ENCODE data around the gene MAGI2. TPM values are rescaled to one million over a fixed set of nuclear protein-coding genes. Genes with fewer than 3 reads are reported as not detected.

MAGI2 gene
- total RNA-seq, 1 donor from 2014 or later = 64.2 TPM

DNA sequence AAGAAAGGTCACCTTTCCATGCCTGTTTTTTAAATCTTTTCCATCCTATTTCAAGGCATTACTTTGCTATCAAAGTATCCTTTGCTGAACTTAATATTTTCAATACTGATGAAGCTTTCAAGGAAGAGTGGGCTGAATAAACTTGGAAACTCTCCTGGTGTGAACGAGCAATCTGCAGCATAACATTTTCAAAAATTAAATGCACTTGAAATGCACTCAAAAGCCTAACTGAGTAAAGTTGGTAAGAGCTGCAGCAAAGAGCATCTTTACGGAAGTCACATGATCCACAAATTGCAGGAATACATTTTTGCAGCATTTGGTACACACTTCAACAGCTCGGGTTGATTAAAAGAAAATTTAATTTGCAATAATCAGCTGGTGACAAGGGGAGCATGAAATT is 1287.6 kb downstream of the MAGI2 start:
- H3K27ac Mint-ChIP-seq (ENCODE audit: unreplicated experiment) = no peak overlapping the region
- peaks cover 14% of the 10 kb centered on the region for H3K4me1 Mint-ChIP-seq (ENCODE audit: low read depth, unreplicated experiment)
- no peaks in the 10 kb centered on the region for H3K36me3 Mint-ChIP-seq (ENCODE audit: unreplicated experiment)
- TF ChIP-seq, protein P1, sequence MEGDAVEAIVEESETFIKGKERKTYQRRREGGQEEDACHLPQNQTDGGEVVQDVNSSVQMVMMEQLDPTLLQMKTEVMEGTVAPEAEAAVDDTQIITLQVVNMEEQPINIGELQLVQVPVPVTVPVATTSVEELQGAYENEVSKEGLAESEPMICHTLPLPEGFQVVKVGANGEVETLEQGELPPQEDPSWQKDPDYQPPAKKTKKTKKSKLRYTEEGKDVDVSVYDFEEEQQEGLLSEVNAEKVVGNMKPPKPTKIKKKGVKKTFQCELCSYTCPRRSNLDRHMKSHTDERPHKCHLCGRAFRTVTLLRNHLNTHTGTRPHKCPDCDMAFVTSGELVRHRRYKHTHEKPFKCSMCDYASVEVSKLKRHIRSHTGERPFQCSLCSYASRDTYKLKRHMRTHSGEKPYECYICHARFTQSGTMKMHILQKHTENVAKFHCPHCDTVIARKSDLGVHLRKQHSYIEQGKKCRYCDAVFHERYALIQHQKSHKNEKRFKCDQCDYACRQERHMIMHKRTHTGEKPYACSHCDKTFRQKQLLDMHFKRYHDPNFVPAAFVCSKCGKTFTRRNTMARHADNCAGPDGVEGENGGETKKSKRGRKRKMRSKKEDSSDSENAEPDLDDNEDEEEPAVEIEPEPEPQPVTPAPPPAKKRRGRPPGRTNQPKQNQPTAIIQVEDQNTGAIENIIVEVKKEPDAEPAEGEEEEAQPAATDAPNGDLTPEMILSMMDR (IDR thresholded peaks at IDR 0.05; ENCODE audit: partially characterized antibody, unreplicated experiment) = no peak
- no peak for DNase-seq
- H3K4me3 Mint-ChIP-seq (ENCODE audit: unreplicated experiment) = no peak overlapping the region
- H3K9me3 Mint-ChIP-seq (ENCODE audit: unreplicated experiment) = no peaks in the 10 kb centered on the region
- H3K27me3 Mint-ChIP-seq (ENCODE audit: unreplicated experiment) = peaks cover 4% of the 10 kb centered on the region

DNA sequence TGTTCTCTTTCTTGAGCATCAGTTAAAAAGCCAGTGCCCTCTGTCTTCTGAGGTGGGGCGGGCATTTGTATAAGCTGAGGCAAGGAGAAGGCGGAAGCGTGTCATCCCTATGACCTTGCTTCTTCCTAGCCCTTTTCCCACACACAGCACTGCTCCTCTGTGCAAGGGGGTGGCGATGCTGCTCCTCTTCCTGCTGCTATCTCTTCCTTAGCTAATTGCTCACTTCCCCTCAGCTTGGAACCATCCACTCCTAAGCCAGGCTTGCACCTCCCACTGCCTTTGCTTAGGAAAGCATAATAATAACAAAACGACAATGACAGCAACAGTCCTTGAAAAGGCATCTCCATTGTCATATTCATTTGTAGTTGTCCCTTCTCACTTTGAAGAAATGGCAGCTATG is 1288.0 kb downstream of the MAGI2 start:
- no peaks in the 10 kb centered on the region for H3K9me3 Mint-ChIP-seq (ENCODE audit: unreplicated experiment)
- H3K36me3 Mint-ChIP-seq (ENCODE audit: unreplicated experiment) = no peaks in the 10 kb centered on the region
- DNase-seq = no peak
- no peak overlapping the region for H3K27ac Mint-ChIP-seq (ENCODE audit: unreplicated experiment)
- no peak overlapping the region for H3K4me3 Mint-ChIP-seq (ENCODE audit: unreplicated experiment)
- TF ChIP-seq, protein P1 (IDR thresholded peaks at IDR 0.05; ENCODE audit: partially characterized antibody, unreplicated experiment) = no peak
- peaks cover 4% of the 10 kb centered on the region for H3K27me3 Mint-ChIP-seq (ENCODE audit: unreplicated experiment)
- peaks cover 14% of the 10 kb centered on the region for H3K4me1 Mint-ChIP-seq (ENCODE audit: low read depth, unreplicated experiment)

DNA sequence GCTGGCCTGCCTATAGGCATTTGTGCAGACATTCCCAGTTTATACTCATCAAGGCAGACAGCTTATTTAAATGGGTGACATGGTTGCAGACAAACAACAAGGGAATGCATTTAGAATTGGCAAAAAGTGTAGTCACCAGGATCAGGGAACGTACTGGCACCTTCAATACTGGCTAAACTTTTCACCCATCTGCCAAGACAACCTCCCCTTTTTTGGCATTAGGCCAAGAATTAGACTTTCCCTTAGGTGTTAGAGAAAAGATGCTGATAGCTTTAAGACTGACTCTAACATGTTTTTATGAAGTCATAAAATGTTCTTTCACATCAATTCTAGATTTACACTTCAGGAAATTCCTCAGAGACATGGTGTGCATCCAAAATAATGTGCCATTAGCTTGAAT is 1289.0 kb downstream of the MAGI2 start:
- TF ChIP-seq, protein P1 (IDR thresholded peaks at IDR 0.05; ENCODE audit: partially characterized antibody, unreplicated experiment) = no peak
- peaks cover 14% of the 10 kb centered on the region for H3K4me1 Mint-ChIP-seq (ENCODE audit: low read depth, unreplicated experiment)
- peaks cover 4% of the 10 kb centered on the region for H3K36me3 Mint-ChIP-seq (ENCODE audit: unreplicated experiment)
- H3K4me3 Mint-ChIP-seq (ENCODE audit: unreplicated experiment) = no peak overlapping the region
- DNase-seq = no peak
- peaks cover 6% of the 10 kb centered on the region for H3K27me3 Mint-ChIP-seq (ENCODE audit: unreplicated experiment)
- no peaks in the 10 kb centered on the region for H3K9me3 Mint-ChIP-seq (ENCODE audit: unreplicated experiment)
- H3K27ac Mint-ChIP-seq (ENCODE audit: unreplicated experiment) = no peak overlapping the region

DNA sequence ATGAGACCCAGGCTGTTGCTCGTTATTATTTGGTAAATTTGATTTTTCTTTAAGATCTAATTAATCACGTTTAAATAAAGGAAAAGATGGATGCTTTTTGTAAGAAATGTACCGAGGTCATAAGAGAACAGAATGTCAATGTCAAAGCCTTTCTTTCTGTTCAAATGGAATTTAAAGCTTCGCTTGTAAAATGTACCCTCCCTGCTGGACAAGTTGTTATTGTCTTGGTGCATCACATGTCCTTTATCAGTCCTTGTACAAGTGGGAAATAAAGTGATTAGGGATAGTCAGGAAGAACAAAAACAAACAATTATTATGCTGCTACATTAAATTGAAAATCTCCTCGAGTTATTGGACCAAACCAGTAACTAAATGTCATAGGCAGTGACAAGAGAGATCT is 1291.7 kb downstream of the MAGI2 start:
- Mint-ChIP-seq H3K9me3 (ENCODE audit: unreplicated experiment) (no peaks in the 10 kb centered on the region), H3K4me1 (ENCODE audit: low read depth, unreplicated experiment) (peaks cover 12% of the 10 kb centered on the region), H3K27ac (ENCODE audit: unreplicated experiment) (no peak overlapping the region), H3K36me3 (ENCODE audit: unreplicated experiment) (peaks cover 7% of the 10 kb centered on the region), H3K4me3 (ENCODE audit: unreplicated experiment) (no peak overlapping the region), H3K27me3 (ENCODE audit: unreplicated experiment) (peaks cover 6% of the 10 kb centered on the region)
- TF ChIP-seq, protein P1 (IDR thresholded peaks at IDR 0.05; ENCODE audit: partially characterized antibody, unreplicated experiment) = no peak
- no peak for DNase-seq

DNA sequence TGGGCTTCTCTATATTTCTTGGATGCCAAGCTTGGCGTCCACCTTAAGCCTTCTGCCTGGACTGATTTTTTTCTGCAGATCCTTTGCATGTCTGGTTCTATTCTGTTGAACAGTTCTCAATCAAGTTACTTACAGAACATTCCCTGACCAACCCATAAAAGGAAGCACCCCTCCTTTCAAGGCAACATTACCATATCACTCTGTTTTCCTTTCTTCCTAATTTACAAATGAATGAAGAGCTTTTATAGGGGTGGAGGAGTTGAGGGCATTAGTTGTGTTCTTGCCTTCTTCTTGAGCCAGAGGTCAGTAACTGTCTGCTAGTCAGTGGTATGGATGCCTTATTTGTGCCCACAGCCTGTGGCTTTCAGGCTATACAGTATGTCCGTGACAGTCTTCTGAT is 1293.9 kb downstream of the MAGI2 start:
- no peak for DNase-seq
- no peak overlapping the region for H3K4me3 Mint-ChIP-seq (ENCODE audit: unreplicated experiment)

More for the DNA sequence above, 1293.9 kb downstream of the MAGI2 start:
- H3K9me3 Mint-ChIP-seq (ENCODE audit: unreplicated experiment) = no peaks in the 10 kb centered on the region
- no peaks in the 10 kb centered on the region for H3K4me1 Mint-ChIP-seq (ENCODE audit: low read depth, unreplicated experiment)
- TF ChIP-seq, protein P1 (IDR thresholded peaks at IDR 0.05; ENCODE audit: partially characterized antibody, unreplicated experiment) = no peak
- peaks cover 6% of the 10 kb centered on the region for H3K27me3 Mint-ChIP-seq (ENCODE audit: unreplicated experiment)
- peaks cover 7% of the 10 kb centered on the region for H3K36me3 Mint-ChIP-seq (ENCODE audit: unreplicated experiment)
- no peak overlapping the region for H3K27ac Mint-ChIP-seq (ENCODE audit: unreplicated experiment)

Measured in glutamatergic neuron (in vitro differentiated cells).